ENCODE results near the gene EGLN1. TPM values are rescaled to one million over a fixed set of nuclear protein-coding genes. Genes with fewer than 3 reads are reported as not detected.

The EGLN1 gene
- total RNA-seq, 1 donor, result 53.5 TPM

GRCh38 chr1:231322880-231323530, 99.1 kb downstream of the EGLN1 start:
- peak; percentile 9 for TF ChIP-seq CTCF (IDR thresholded peaks at IDR 0.05; ENCODE audit: insufficient read depth, low read depth, low read length)
- no peak for DNase-seq (ENCODE audit: low read depth)
- H3K4me3 ChIP-seq (ENCODE audit: low read depth, low read length), result no peak overlapping the region

GRCh38 chr1:231319080-231319479, 103.0 kb downstream of the EGLN1 start:
- no peak for TF ChIP-seq CTCF (IDR thresholded peaks at IDR 0.05; ENCODE audit: insufficient read depth, low read depth, low read length)
- H3K4me3 ChIP-seq (ENCODE audit: low read depth, low read length), result no peak overlapping the region
- DNase-seq (ENCODE audit: low read depth), result no peak

GRCh38 chr1:231318568-231318967, 103.5 kb downstream of the EGLN1 start:
- no peak for DNase-seq (ENCODE audit: low read depth)
- no peak for TF ChIP-seq CTCF (IDR thresholded peaks at IDR 0.05; ENCODE audit: insufficient read depth, low read depth, low read length)
- H3K4me3 ChIP-seq (ENCODE audit: low read depth, low read length), result no peak overlapping the region

- no peak overlapping the region for H3K4me3 ChIP-seq (ENCODE audit: low read depth, low read length)
- no peak for TF ChIP-seq CTCF (IDR thresholded peaks at IDR 0.05; ENCODE audit: insufficient read depth, low read depth, low read length)
- no peak for DNase-seq (ENCODE audit: low read depth)
These were observed 104.1 kb downstream of the EGLN1 start for GRCh38 chr1:231318015-231318355.

GRCh38 chr1:231317306-231318014, 104.6 kb downstream of the EGLN1 start:
- no peak overlapping the region for H3K4me3 ChIP-seq (ENCODE audit: low read depth, low read length)
- TF ChIP-seq CTCF (IDR thresholded peaks at IDR 0.05; ENCODE audit: insufficient read depth, low read depth, low read length), result no peak
- no peak for DNase-seq (ENCODE audit: low read depth)

GRCh38 chr1:231315887-231316286, 106.2 kb downstream of the EGLN1 start:
- TF ChIP-seq CTCF (IDR thresholded peaks at IDR 0.05; ENCODE audit: insufficient read depth, low read depth, low read length), result peak; percentile 68
- H3K4me3 ChIP-seq (ENCODE audit: low read depth, low read length), result no peak overlapping the region

More at GRCh38 chr1:231315887-231316286, 106.2 kb downstream of the EGLN1 start:
- peak; percentile 44 for DNase-seq (ENCODE audit: low read depth)

Other genes with a start within 250 kb of the EGLN1 start
- gene GNPAT, start 181.1 kb downstream of the EGLN1 start, total RNA-seq, result 41.6 and 53.1 TPM in 2 replicates
- 13.9 and 21.2 TPM in 2 replicates for gene EXOC8, start 84.4 kb downstream of the EGLN1 start, total RNA-seq
- 20.6 and 23.7 TPM in 2 replicates for gene SPRTN, start 84.0 kb downstream of the EGLN1 start, total RNA-seq
- gene TSNAX, start 106.4 kb upstream of the EGLN1 start, total RNA-seq, result 37.4 and 51.8 TPM in 2 replicates
- gene DISC1, start 204.5 kb upstream of the EGLN1 start, total RNA-seq, result 9.9 and 10.0 TPM in 2 replicates

Data from fibroblast of villous mesenchyme (primary cell).